Neural cell (in vitro differentiated cells): ENCODE results near the gene PRRX1. TPM values are rescaled to one million over a fixed set of nuclear protein-coding genes. Genes with fewer than 3 reads are reported as not detected.

Experiments
- H2AFZ ChIP-seq: fragments of 200-600, 300-800 bp; sonication (generic), shearing (Covaris generic); 2 replicates; pipeline ENCODE4 v1.6.0; 2014; ENCODE audit warnings: low read depth, mild to moderate bottlenecking, antibody characterized with exemption, low read length, moderate library complexity
- H3F3A ChIP-seq: fragments of 200-600 bp; shearing (Covaris generic); 2 replicates; pipeline ENCODE4 v1.6.1; 2016; ENCODE audit warnings: mild to moderate bottlenecking, moderate library complexity, mixed read lengths, antibody characterized with exemption, low read length; ENCODE audit not compliant: insufficient read depth, poor library complexity, severe bottlenecking
- H3K27ac ChIP-seq: fragments of 200-600, 300-800 bp; sonication (generic), shearing (Covaris generic); 2 replicates; pipeline ENCODE4 v1.5.1; 2014; ENCODE audit warnings: mild to moderate bottlenecking, low read length, moderate library complexity
- H3K27me3 ChIP-seq: fragments of 300-800, 200-600 bp; sonication (generic), shearing (Covaris generic); 2 replicates; pipeline ENCODE4 v1.6.0; 2014; ENCODE audit warnings: mild to moderate bottlenecking, low read depth, low read length, moderate library complexity; ENCODE audit not compliant: insufficient read depth
- H3K36me3 ChIP-seq: fragments of 300-800, 200-600 bp; sonication (generic), shearing (Covaris generic); 2 replicates; pipeline ENCODE4 v1.5.1; 2014; ENCODE audit warnings: mild to moderate bottlenecking, antibody characterized with exemption, low read length, moderate library complexity; ENCODE audit not compliant: insufficient read depth
- H3K4me2 ChIP-seq: fragments of 300-800, 200-600 bp; sonication (generic), shearing (Covaris generic); 2 replicates; pipeline ENCODE4 v1.6.0; 2014; ENCODE audit warnings: mild to moderate bottlenecking, low read length
- H3K4me3 ChIP-seq: fragments of 300-800, 200-600 bp; sonication (generic), shearing (Covaris generic); 2 replicates; pipeline ENCODE4 v1.5.1; 2014; ENCODE audit warnings: mild to moderate bottlenecking, low read length, moderate library complexity
- H3K79me2 ChIP-seq: fragments of 200-600 bp; shearing (Covaris generic); replicated peaks from 2 replicates; pipeline ENCODE4 v1.6.0; 2014; ENCODE audit warnings: mild to moderate bottlenecking, low read length, moderate library complexity; ENCODE audit not compliant: insufficient read depth
- H3K9ac ChIP-seq: fragments of 300-800, 200-600 bp; sonication (generic), shearing (Covaris generic); 2 replicates; pipeline ENCODE4 v1.6.1; 2016; ENCODE audit warnings: mild to moderate bottlenecking, low read length, mixed read lengths
- H3K9me2 ChIP-seq: fragments of 200-600 bp; shearing (Covaris generic); 2 replicates; pipeline ENCODE4 v1.6.1; 2016; ENCODE audit warnings: mild to moderate bottlenecking, low read length, mixed read lengths; ENCODE audit not compliant: insufficient read depth
- H3K9me3 ChIP-seq: fragments of 200-600, 300-800 bp; sonication (generic), shearing (Covaris generic); 2 replicates; pipeline ENCODE4 v1.6.1; 2016; ENCODE audit warnings: mild to moderate bottlenecking, mixed run types, low read length, moderate library complexity, mixed read lengths
- H4K20me1 ChIP-seq: fragments of 200-600 bp; shearing (Covaris generic); 2 replicates; pipeline ENCODE4 v1.6.1; 2016; ENCODE audit warnings: mild to moderate bottlenecking, mixed run types; ENCODE audit not compliant: insufficient read depth
- EP300 ChIP-seq: fragments of 450-650 bp; conservative IDR thresholded peaks from 2 replicates; pipeline ENCODE4 v1.6.1; 2014; ENCODE audit warnings: antibody characterized with exemption, mild to moderate bottlenecking, moderate library complexity; ENCODE audit not compliant: poor library complexity, severe bottlenecking
- EZH2 ChIP-seq: fragments of 200-600, 300-800 bp; shearing (Covaris generic), sonication (generic); IDR thresholded peaks from 2 replicates; pipeline ENCODE4 v1.6.1; 2014; ENCODE audit warnings: antibody characterized with exemption, low read length, borderline replicate concordance, mild to moderate bottlenecking; ENCODE audit not compliant: insufficient read depth, poor library complexity, severe bottlenecking
- MXI1 ChIP-seq: fragments of 450-650 bp; conservative IDR thresholded peaks from 2 replicates; pipeline ENCODE4 v1.6.1; 2014; ENCODE audit warnings: antibody characterized with exemption, mild to moderate bottlenecking; ENCODE audit not compliant: poor library complexity, severe bottlenecking
- POLR2AphosphoS5 ChIP-seq: IDR thresholded peaks from 2 replicates; pipeline ENCODE4 v1.6.1; 2012
- RAD21 ChIP-seq: fragments of 450-650 bp; conservative IDR thresholded peaks from 2 replicates; pipeline ENCODE4 v1.6.1; 2014; ENCODE audit warnings: antibody characterized with exemption, mild to moderate bottlenecking, moderate library complexity
- SMC3 ChIP-seq: fragments of 450-650 bp; conservative IDR thresholded peaks from 2 replicates; pipeline ENCODE4 v1.6.1; 2014; ENCODE audit warnings: antibody characterized with exemption, mild to moderate bottlenecking, moderate library complexity; ENCODE audit not compliant: poor library complexity
- TAF1 ChIP-seq: IDR thresholded peaks from 2 replicates; pipeline ENCODE4 v1.6.1; 2012; ENCODE audit warnings: low read depth
- polyA plus RNA-seq: library from polyadenylated mRNA; depleted of rRNA; stranded (reverse); fragments of >200 nt; gene quantifications from 2 replicates; pipeline ENCODE4 v1.2.3, GENCODE V29; 2014
- TF ChIP-seq, protein P1 (sequence below): fragments of 450-650 bp; IDR thresholded peaks from 2 replicates; pipeline ENCODE4 v1.5.1; 2014; ENCODE audit warnings: antibody characterized with exemption, mild to moderate bottlenecking, moderate library complexity; ENCODE audit not compliant: poor library complexity, severe bottlenecking
- TF ChIP-seq, protein P2 (sequence below): IDR thresholded peaks from 2 replicates; pipeline ENCODE4 v1.6.1; 2012; ENCODE audit warnings: borderline replicate concordance

The PRRX1 gene
- polyA plus RNA-seq, 1 donor from 2014 or later, result 0.10 TPM

DNA sequence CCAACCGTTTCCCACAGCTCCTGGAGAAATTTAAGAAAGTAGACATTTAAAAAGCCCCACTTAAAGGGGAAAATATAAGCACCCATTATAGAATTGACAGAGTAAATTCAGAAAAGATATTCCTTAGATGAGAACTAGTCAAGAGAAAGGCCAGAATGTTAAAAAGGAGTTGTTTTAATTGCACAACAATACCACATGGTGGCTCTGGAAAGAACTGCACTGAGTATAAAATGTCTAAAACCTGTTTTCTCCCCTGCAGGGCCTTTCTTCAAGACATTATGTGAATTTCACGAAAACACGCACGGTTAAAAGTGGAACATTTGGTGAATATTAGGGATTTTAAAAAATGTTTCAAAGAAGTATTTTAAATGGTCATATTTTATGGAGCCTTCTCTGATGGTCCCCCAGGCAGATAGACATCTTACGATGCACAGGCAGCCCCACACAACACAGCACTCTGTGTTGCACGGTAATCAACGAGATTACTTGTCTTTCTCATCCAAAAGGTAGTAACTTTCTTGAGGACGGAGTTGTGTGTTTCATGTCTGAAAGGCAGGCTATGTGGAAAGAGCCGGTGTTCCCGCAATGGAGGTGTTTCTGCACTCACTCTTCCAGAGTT lies 101.9 kb downstream of the PRRX1 start:
- Histone ChIP-seq H3K27me3 (no peaks in the 10 kb centered on the region), H3K36me3 (no peaks in the 10 kb centered on the region)

DNA sequence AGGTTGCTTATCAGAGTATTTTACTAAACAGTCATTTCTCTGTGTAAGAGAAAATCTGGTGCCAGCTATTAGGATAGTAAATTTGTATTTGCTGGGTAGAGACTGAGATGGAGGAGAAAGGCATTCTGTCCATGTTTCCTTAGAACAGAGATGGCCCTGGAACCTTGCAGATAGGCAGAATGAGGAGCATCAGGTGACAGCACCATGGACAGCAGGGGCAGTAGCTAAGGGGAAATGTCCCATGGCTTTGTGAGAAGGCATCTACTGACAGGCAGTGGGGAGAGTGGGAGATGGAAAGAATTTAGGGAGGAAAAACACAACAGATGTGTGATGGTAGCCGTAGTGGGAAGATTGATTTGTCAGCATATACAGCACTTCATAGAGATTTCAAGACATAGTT lies 105.0 kb downstream of the PRRX1 start:
- Histone ChIP-seq H3K27ac (no peak overlapping the region), H3K79me2 (no peaks in the 10 kb centered on the region), H3K9me2 (no peaks in the 10 kb centered on the region), H3K36me3 (no peaks in the 10 kb centered on the region), H3K4me3 (no peak overlapping the region), H3F3A (no peaks in the 10 kb centered on the region), H3K27me3 (no peaks in the 10 kb centered on the region), H4K20me1 (no peaks in the 10 kb centered on the region), H3K9ac (no peak overlapping the region), H3K9me3 (no peaks in the 10 kb centered on the region), H2AFZ (no peak overlapping the region), H3K4me2 (no peak overlapping the region)
- TF ChIP-seq, protein P1, sequence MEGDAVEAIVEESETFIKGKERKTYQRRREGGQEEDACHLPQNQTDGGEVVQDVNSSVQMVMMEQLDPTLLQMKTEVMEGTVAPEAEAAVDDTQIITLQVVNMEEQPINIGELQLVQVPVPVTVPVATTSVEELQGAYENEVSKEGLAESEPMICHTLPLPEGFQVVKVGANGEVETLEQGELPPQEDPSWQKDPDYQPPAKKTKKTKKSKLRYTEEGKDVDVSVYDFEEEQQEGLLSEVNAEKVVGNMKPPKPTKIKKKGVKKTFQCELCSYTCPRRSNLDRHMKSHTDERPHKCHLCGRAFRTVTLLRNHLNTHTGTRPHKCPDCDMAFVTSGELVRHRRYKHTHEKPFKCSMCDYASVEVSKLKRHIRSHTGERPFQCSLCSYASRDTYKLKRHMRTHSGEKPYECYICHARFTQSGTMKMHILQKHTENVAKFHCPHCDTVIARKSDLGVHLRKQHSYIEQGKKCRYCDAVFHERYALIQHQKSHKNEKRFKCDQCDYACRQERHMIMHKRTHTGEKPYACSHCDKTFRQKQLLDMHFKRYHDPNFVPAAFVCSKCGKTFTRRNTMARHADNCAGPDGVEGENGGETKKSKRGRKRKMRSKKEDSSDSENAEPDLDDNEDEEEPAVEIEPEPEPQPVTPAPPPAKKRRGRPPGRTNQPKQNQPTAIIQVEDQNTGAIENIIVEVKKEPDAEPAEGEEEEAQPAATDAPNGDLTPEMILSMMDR, result no peak
- TF ChIP-seq EZH2 (no peak), POLR2AphosphoS5 (no peak), RAD21 (no peak), EP300 (no peak), TAF1 (no peak), MXI1 (no peak), SMC3 (no peak)
- TF ChIP-seq, protein P2, sequence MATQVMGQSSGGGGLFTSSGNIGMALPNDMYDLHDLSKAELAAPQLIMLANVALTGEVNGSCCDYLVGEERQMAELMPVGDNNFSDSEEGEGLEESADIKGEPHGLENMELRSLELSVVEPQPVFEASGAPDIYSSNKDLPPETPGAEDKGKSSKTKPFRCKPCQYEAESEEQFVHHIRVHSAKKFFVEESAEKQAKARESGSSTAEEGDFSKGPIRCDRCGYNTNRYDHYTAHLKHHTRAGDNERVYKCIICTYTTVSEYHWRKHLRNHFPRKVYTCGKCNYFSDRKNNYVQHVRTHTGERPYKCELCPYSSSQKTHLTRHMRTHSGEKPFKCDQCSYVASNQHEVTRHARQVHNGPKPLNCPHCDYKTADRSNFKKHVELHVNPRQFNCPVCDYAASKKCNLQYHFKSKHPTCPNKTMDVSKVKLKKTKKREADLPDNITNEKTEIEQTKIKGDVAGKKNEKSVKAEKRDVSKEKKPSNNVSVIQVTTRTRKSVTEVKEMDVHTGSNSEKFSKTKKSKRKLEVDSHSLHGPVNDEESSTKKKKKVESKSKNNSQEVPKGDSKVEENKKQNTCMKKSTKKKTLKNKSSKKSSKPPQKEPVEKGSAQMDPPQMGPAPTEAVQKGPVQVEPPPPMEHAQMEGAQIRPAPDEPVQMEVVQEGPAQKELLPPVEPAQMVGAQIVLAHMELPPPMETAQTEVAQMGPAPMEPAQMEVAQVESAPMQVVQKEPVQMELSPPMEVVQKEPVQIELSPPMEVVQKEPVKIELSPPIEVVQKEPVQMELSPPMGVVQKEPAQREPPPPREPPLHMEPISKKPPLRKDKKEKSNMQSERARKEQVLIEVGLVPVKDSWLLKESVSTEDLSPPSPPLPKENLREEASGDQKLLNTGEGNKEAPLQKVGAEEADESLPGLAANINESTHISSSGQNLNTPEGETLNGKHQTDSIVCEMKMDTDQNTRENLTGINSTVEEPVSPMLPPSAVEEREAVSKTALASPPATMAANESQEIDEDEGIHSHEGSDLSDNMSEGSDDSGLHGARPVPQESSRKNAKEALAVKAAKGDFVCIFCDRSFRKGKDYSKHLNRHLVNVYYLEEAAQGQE, result no peak

More for the DNA sequence above, 101.9 kb downstream of the PRRX1 start:
- no peaks in the 10 kb centered on the region for H4K20me1 ChIP-seq
- no peaks in the 10 kb centered on the region for H3K9me3 ChIP-seq
- no peak overlapping the region for H3K4me3 ChIP-seq
- H3K9ac ChIP-seq, result no peak overlapping the region
- TF ChIP-seq TAF1 (no peak), POLR2AphosphoS5 (no peak), RAD21 (peak; percentile 62), MXI1 (no peak), EP300 (no peak), SMC3 (peak; percentile 68), EZH2 (no peak)
- TF ChIP-seq, protein P2, result no peak
- TF ChIP-seq, protein P1, result peak; percentile 59
- H3K9me2 ChIP-seq, result no peaks in the 10 kb centered on the region
- H2AFZ ChIP-seq, result no peak overlapping the region
- H3F3A ChIP-seq, result no peaks in the 10 kb centered on the region
- no peak overlapping the region for H3K4me2 ChIP-seq
- H3K79me2 ChIP-seq, result no peaks in the 10 kb centered on the region
- no peak overlapping the region for H3K27ac ChIP-seq
